A673 (cell line): ENCODE results near the gene SPATA13.

Experiments
- EZH2 ChIP-seq: fragments of 200-600 bp; sonication (generic); IDR thresholded peaks from 2 replicates; pipeline ENCODE4 v1.6.1; 2017; ENCODE audit warnings: borderline replicate concordance, low read depth, mild to moderate bottlenecking, mixed read lengths, antibody characterized with exemption, low read length; ENCODE audit not compliant: poor library complexity, severe bottlenecking
- TF ChIP-seq, protein P1 (sequence below): fragments of 300-800, 200-600 bp; sonication (generic); conservative IDR thresholded peaks from 2 replicates; pipeline ENCODE4 v1.5.1; 2017; ENCODE audit warnings: low read depth, mild to moderate bottlenecking, antibody characterized with exemption, low read length, moderate library complexity, mixed read lengths

DNA sequence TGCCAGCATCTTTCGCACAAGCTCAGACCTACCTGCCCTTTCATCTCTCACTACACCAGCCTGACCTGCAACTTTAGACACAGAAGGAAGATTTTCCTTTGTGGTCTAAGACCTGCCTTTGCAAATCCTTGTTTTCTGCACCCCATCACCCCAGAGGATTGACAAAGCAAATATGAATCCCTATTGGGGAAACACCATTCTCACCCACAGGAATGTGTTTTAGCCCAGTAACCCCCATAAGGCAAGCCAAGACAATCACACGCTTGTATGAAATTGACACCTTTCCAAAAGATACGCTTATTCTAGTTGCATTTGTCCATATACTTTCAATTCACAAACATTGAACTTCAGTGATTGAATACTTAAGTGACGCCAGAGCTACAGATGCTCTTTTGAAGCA is 55.7 kb downstream of the SPATA13 start:
- TF ChIP-seq, protein P1, sequence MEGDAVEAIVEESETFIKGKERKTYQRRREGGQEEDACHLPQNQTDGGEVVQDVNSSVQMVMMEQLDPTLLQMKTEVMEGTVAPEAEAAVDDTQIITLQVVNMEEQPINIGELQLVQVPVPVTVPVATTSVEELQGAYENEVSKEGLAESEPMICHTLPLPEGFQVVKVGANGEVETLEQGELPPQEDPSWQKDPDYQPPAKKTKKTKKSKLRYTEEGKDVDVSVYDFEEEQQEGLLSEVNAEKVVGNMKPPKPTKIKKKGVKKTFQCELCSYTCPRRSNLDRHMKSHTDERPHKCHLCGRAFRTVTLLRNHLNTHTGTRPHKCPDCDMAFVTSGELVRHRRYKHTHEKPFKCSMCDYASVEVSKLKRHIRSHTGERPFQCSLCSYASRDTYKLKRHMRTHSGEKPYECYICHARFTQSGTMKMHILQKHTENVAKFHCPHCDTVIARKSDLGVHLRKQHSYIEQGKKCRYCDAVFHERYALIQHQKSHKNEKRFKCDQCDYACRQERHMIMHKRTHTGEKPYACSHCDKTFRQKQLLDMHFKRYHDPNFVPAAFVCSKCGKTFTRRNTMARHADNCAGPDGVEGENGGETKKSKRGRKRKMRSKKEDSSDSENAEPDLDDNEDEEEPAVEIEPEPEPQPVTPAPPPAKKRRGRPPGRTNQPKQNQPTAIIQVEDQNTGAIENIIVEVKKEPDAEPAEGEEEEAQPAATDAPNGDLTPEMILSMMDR, result no peak
- TF ChIP-seq EZH2, result no peak
